ENCODE measurements around the gene PRSS53.
A peak's percentile ranks its signal among the peaks of the same experiment; 100 is the strongest.

PRSS53 gene

DNA sequence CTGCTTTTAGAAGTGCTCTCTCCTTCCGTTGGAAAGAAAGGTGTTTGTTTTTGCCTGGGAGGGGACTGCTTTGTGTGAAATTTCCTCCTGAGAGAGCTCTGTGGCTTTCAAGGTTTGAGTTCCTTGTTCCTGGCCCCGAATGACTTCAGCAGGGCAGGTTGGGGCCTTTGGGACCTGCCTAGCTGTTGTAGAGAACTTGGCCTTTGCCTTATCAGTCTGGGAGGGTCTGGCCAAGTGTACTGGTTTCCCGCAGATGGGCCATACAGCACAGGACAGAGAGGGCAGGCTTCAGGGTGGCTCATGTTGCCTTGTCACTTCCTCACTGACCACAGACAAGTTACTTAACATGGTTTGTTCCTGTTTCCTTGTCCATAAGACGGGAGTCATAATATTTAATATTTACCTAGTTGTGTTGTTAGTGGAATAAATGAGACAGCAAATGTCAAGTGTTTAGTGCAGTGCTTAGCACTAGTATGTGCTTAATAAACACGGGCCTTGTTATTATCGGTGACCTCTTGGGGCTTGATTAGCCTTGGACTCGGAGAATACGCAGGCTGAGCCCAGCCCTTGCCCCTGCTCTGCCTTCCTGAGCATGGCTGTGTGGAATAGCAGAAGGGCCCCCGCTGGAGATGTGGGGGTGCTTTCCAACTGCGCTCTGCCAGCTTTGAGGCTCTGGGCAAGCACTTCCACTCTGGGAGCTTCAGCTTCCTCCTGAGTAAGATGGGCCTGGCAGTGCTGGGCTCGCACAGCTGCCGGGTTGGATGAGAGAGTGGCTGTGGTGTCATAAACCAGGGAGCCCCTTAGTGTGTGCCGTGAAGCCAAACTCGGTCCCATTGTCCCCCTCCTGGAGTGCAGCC lies 40.2 kb upstream of the PRSS53 start:
- Mint-ChIP-seq H3K27me3 (no peaks in the 10 kb centered on the region), H3K27ac (no peak overlapping the region), H3K4me1 (peaks cover 11% of the 10 kb centered on the region), H3K4me3 (no peak overlapping the region), H3K9me3 (no peaks in the 10 kb centered on the region), H3K36me3 (peaks cover 6% of the 10 kb centered on the region)

DNA sequence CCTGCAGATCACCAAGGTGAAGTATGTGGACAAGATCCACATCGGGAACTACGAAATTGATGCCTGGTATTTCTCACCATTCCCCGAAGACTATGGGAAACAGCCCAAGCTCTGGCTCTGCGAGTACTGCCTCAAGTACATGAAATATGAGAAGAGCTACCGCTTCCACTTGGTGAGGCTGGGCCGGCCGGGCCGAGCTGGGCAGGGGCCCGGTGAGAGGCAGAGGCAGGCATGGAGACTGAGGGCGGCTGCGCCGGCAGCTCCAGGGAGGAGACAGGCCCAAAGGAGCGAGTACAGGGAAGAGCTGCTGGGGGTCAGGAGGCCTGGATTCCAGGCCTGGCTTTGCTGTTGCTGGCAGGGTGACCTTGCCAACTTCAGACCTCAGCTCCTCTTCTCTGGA lies 38.4 kb upstream of the PRSS53 start:
- Mint-ChIP-seq H3K4me1 (peaks cover 11% of the 10 kb centered on the region), H3K36me3 (peaks cover 9% of the 10 kb centered on the region), H3K27me3 (no peaks in the 10 kb centered on the region), H3K27ac (no peak overlapping the region), H3K9me3 (no peaks in the 10 kb centered on the region), H3K4me3 (no peak overlapping the region)

DNA sequence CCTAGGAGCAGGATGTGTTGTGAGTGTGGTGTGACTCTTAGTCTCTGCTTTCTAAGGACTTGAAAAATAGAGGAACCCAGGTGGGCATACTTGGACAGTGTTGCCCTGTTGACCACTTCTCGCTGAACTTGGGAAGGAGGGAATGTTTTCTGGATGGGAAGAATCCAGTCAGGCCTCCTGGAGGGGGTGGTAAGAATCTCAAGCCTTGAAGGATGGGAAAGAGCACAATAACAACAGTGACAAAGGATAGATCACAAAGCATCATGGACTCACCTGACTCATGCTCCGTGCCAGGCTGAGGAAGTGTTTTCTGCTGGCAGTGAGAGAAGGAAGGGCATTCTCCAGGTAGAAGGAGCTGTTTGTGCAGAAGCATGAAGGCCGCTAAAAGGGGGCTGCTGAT lies 37.1 kb upstream of the PRSS53 start:
- no peaks in the 10 kb centered on the region for H3K27me3 Mint-ChIP-seq
- H3K36me3 Mint-ChIP-seq = peaks cover 9% of the 10 kb centered on the region
- H3K4me3 Mint-ChIP-seq = no peak overlapping the region
- no peak overlapping the region for H3K27ac Mint-ChIP-seq
- peaks cover 11% of the 10 kb centered on the region for H3K4me1 Mint-ChIP-seq
- H3K9me3 Mint-ChIP-seq = no peaks in the 10 kb centered on the region

DNA sequence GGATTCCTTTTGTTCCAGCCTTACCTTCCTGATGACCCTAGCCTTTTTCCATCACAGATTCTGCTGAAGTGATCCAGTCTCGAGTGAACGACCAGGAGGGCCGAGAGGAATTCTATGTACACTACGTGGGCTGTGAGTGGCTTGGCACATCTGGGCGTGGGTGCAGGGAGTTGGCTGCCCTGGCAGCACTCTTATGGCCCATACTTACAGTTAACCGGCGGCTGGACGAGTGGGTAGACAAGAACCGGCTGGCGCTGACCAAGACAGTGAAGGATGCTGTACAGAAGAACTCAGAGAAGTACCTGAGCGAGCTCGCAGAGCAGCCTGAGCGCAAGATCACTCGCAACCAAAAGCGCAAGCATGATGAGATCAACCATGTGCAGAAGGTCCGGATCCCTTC lies 31.4 kb upstream of the PRSS53 start:
- Mint-ChIP-seq H3K4me1 (peaks cover 13% of the 10 kb centered on the region), H3K4me3 (no peak overlapping the region), H3K36me3 (peaks cover 3% of the 10 kb centered on the region), H3K27ac (no peak overlapping the region), H3K27me3 (no peaks in the 10 kb centered on the region), H3K9me3 (no peaks in the 10 kb centered on the region)

DNA sequence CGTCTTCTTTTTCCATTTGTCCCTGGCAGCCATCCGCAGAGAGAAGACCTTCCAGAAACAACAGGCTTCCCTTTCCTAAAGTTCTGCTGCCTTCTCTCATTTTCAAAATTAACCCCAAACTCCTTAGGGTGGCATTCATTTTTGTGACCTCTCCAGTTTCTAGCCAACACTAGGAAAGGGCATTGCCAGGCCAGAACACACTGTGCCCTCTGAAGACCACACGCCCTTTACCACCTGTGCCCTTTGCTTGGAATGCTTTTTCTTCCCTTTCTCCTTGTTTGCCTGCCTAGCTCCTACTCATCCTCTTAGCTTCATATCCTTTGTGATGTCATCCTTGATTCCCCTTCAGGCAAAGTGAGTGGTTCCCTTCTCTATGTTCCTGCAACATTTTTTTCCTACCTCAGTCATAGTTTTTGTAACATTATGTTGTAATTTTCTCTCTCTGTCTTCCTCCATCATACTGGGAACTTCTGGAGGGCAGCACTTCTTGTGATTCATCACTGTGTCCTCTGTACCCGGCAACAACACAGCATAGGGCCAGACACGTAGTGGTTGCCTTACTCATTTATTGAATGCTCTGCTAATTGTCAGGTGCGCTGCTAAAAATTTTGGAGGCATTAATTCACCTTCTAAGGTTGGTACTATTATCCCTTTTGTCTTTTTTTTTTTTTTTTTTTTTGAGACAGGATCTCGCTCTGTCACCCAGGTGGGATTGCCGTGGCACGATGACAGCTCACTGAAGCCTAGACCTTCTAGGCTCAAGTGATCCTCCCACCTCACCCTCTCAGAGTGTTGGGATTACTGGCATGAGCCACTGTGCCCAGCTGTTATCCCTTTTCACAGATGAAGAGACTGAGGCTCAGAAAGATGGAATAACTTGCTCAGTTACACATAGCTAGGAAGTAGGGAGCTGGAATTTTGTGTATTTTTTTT lies 29.7 kb upstream of the PRSS53 start:
- peak overlapping the region; percentile 95 for H3K27ac Mint-ChIP-seq
- no peaks in the 10 kb centered on the region for H3K36me3 Mint-ChIP-seq
- no peaks in the 10 kb centered on the region for H3K9me3 Mint-ChIP-seq
- peaks cover 13% of the 10 kb centered on the region for H3K4me1 Mint-ChIP-seq
- H3K4me3 Mint-ChIP-seq = peak overlapping the region; percentile 94
- no peaks in the 10 kb centered on the region for H3K27me3 Mint-ChIP-seq

DNA sequence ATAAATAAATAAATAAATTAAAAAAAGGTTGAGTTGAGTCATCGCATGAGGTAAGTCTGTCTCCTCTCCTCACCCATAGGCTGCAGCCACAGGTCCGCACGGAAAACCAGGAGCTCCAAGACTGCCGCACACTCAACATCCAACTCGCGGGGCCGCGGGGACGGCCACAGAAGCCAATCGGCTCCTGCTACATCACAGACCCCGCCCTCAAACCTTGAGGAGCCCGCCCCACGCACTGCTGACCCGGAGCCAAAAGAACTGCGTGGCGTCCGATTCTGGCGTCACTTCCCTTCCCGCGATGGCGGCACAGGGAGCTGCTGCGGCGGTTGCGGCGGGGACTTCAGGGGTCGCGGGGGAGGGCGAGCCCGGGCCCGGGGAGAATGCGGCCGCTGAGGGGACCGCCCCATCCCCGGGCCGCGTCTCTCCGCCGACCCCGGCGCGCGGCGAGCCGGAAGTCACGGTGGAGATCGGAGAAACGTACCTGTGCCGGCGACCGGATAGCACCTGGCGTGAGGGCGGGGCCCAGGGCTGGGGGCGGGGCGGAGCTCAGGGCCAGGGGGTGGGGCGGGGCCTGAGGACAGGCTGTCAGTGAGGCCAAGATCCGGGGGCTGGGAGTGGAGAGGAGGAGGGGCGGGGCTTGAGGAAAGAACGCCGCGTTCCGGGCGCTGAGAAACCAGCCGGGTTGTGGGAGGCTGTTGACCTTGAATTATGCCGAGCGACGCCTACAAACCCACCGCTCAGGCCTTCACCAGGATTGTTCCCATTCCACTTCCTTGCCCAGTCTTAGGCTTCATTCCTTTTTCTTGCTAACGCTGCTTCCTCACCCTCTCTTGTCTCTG lies 28.9 kb upstream of the PRSS53 start, which contains the start of gene KAT8:
Gene KAT8 (plus strand): TSS at position 281 of the 839 bp plus-strand sequence. CDS start 18 bp downstream, at position 299.
- Mint-ChIP-seq H3K4me3 (peak within 1 kb of the TSS; percentile 94), H3K27me3 (no peaks in the 10 kb centered on the region), H3K36me3 (no peaks in the 10 kb centered on the region), H3K9me3 (no peaks in the 10 kb centered on the region), H3K4me1 (peaks cover 13% of the 10 kb centered on the region), H3K27ac (peak within 1 kb of the TSS; percentile 95)

DNA sequence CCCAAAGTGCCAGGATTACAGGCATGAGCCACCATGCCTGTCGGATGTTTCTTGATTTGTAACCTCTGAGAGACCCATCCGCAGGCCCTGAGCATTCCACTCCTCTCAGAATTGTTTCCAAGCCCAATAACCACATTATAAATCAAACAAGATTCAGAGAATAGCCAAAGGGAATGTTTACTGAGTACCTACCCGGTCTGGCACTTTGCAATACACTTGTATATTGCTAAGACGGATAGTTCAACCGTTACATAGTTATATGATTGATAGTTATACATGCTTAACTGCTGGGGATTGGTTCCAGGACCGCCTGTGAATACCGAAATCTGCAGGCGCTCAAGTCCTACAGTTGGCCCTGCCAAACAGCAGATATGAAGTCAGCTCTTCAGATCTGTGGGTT lies 25.7 kb upstream of the PRSS53 start:
- Mint-ChIP-seq H3K4me1 (peaks cover 16% of the 10 kb centered on the region), H3K27ac (no peak overlapping the region), H3K9me3 (no peaks in the 10 kb centered on the region), H3K36me3 (no peaks in the 10 kb centered on the region), H3K27me3 (no peaks in the 10 kb centered on the region), H3K4me3 (no peak overlapping the region)

DNA sequence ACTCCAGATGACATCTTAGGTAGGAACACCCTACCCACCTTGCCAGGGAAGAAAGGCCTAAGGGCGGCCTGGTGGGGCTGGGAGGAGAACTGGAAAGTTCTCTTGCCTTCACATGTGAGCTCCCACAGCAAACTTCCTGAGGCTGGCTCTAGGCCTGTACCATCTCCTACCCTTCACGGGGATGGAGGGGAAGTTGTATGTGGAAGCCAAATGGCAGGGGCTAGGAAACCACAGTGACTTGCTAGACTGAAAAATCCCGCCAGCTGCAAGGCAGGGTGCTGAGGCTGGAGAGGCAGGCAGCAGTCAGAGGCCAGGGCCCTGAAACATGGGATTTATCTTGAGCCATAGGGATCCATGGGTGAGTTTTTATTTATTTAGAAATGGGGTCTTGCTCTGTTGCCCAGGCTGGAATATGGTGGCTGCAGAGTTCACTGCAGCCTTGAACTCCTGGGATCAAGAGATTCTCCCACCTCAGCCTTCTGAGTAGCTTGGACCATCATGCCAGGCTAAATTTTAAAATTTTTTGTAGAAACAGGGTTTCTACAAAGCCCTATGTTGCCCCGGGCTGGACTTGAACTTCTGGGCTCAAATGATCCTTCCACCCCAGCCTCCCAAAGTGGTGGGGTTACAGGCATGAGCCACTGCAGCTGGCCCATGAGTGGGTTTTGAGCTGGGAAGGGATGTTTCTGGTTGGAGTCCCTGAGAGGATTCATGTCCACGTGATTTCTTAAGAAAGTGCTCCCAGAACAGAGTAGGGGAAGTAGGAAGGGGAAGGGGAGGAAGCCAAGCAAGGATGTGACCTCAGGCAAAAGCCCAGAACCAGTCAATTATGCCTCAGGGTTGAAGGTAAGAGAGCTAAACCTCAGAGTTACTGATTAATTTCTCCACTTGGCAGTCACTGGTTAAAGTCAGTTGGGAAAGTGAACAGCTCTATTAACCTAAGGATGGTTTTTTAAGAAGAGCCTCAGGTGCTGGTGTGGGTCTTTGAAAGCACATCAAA lies 24.7 kb upstream of the PRSS53 start:
- Mint-ChIP-seq H3K27ac (no peak overlapping the region), H3K4me1 (peaks cover 12% of the 10 kb centered on the region), H3K9me3 (no peaks in the 10 kb centered on the region), H3K27me3 (no peaks in the 10 kb centered on the region), H3K36me3 (no peaks in the 10 kb centered on the region), H3K4me3 (no peak overlapping the region)

DNA sequence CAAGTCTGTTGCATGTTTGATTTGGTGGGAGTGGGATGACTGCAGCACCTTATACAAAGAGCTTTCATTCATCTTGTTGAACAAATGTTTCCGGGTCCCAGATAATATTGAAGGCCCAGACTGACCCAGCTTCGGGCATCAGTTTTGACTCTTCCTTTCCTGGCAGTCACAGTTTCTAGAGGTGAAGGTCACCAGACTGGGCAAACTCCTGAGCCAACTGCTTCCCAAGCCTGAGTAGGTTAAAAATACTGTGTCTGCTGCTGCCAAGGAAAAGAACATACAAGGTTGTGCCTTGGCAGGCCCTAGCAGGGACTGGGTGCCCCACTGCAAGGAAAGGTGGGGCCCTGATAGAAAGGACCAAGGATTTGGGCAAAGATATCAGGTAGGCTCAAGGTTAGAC lies 24.0 kb upstream of the PRSS53 start:
- Mint-ChIP-seq H3K4me1 (peaks cover 10% of the 10 kb centered on the region), H3K27me3 (no peaks in the 10 kb centered on the region), H3K9me3 (no peaks in the 10 kb centered on the region), H3K4me3 (no peak overlapping the region), H3K27ac (no peak overlapping the region), H3K36me3 (no peaks in the 10 kb centered on the region)

DNA sequence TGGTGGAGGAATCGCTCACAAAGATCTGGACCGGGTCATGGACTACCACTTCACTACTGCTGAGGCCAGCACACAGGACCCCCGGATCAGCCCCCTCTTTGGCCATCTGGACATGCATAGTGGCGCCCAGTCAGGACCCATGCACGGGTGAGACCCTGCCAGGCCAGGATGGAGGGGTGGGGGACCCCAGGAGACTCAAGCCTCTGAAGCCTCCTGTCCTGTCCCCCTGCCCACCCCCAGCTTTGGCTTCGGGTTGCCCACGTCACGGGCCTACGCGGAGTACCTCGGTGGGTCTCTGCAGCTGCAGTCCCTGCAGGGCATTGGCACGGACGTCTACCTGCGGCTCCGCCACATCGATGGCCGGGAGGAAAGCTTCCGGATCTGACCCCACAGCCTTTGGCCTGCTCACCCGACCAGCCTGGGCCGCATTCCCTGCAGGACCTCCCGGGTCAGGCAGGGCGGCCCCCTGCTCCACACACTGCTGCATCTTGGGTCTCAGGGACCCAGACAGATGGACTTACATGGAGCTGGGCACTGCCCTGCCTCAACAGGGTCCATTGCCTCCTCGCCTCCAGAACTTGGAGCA lies 23.2 kb upstream of the PRSS53 start:
- H3K27ac Mint-ChIP-seq = no peak overlapping the region
- peaks cover 15% of the 10 kb centered on the region for H3K4me1 Mint-ChIP-seq
- H3K36me3 Mint-ChIP-seq = no peaks in the 10 kb centered on the region
- no peaks in the 10 kb centered on the region for H3K9me3 Mint-ChIP-seq
- H3K4me3 Mint-ChIP-seq = no peak overlapping the region
- H3K27me3 Mint-ChIP-seq = no peaks in the 10 kb centered on the region

DNA sequence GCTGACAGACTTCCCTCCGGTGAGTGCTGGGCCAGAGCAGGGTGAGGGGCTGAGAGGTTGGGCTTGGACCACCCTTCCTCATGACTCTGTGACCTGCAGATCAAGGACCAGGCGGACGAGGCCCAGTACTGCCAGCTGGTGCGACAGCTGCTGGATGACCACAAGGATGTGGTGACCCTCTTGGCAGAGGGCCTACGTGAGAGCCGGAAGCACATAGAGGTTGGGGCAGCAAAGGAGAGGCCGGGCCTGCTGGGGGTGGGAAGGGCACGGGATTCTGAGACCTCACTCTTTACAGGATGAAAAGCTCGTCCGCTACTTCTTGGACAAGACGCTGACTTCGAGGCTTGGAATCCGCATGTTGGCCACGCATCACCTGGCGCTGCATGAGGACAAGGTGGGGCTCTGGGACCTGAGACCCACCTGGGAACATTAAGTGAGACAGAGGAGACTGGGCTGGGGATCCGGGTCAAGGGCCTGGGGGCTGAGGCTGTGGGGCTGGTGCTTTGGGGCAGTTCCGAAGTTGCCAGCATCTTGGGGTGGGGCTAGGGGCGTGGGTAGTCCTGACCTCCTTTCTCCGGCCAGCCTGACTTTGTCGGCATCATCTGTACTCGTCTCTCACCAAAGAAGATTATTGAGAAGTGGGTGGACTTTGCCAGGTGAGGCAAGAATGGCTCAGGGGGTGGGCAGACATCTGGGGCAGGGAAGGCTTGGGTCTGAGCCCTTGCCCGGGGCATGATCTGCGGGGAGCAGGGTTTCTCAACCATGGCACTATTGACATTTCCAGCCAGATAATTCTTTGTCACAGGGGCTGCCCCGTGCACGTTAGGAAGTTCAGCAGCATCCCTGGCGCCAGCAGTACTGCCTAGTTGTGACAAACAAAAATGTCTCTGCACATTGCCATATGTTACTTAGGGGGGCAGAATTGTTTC lies 21.6 kb upstream of the PRSS53 start:
- Mint-ChIP-seq H3K4me1 (peaks cover 19% of the 10 kb centered on the region), H3K9me3 (no peaks in the 10 kb centered on the region), H3K36me3 (no peaks in the 10 kb centered on the region), H3K27ac (peak overlapping the region; percentile 36), H3K27me3 (no peaks in the 10 kb centered on the region), H3K4me3 (peak overlapping the region; percentile 35)

DNA sequence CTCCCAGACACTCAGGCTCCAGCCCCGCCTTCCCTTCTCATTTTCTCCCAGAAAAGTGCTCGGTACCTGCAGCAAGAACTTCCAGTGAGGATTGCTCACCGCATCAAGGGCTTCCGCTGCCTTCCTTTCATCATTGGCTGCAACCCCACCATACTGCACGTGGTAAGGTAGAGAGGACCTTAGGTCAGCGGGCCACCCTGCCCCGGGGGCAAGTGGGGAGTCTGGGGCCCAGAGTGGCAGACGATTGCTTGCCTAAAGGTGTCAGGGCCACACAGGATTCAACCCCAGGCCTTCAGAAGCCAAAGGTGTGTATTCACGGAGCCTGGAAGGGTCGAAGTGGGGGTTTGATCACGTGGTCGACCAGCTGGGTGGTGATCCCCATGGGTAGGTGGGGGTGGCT lies 20.9 kb upstream of the PRSS53 start:
- Mint-ChIP-seq H3K36me3 (no peaks in the 10 kb centered on the region), H3K4me3 (peak overlapping the region; percentile 87), H3K9me3 (no peaks in the 10 kb centered on the region), H3K27me3 (no peaks in the 10 kb centered on the region), H3K27ac (peak overlapping the region; percentile 68), H3K4me1 (peaks cover 19% of the 10 kb centered on the region)

Data from activated naive CD4-positive, alpha-beta T cell treated with anti-CD3 and anti-CD28 coated beads, Interleukin-2, amount 50 U/mL, for 24 hours (primary cell).